ENCODE data around the gene ATG9A.
"Not testable (repeated sequence)": the region's sequence is repeated elsewhere in the genome, so short reads cannot be mapped to it uniquely, and the experiment has no call there.

The ATG9A gene

GRCh38 chr2:219207134-219207883 lies 22.1 kb downstream of the ATG9A start:
- DNase-seq (ENCODE audit: low read depth in 1 of 2, low spot score in 1 of 2), result no peak

- peak; percentile 93 to 95 for DNase-seq (ENCODE audit: low read depth in 1 of 2, low spot score in 1 of 2)
These were observed 22.9 kb downstream of the ATG9A start, which contains the start of gene ZFAND2B for GRCh38 chr2:219206328-219207133. TSS of gene ZFAND2B (plus strand) at chr2:219206782. CDS start at chr2:219206988, 206 bp downstream.

GRCh38 chr2:219205981-219206327 lies 23.5 kb downstream of the ATG9A start:
- no peak for DNase-seq (ENCODE audit: low read depth in 1 of 2, low spot score in 1 of 2)

GRCh38 chr2:219205165-219205538 lies 24.3 kb downstream of the ATG9A start:
- no peak for DNase-seq (ENCODE audit: low read depth in 1 of 2, low spot score in 1 of 2)

GRCh38 chr2:219204425-219205164 lies 24.8 kb downstream of the ATG9A start:
- no peak for DNase-seq (ENCODE audit: low read depth in 1 of 2, low spot score in 1 of 2)

GRCh38 chr2:219201331-219201730 lies 28.1 kb downstream of the ATG9A start:
- DNase-seq (ENCODE audit: low read depth in 1 of 2, low spot score in 1 of 2), result not testable (repeated sequence)

- DNase-seq (ENCODE audit: low read depth in 1 of 2, low spot score in 1 of 2), result not testable (repeated sequence)
These were observed 28.7 kb downstream of the ATG9A start for GRCh38 chr2:219200502-219201326.

GRCh38 chr2:219199470-219200211 lies 29.8 kb downstream of the ATG9A start:
- no peak for DNase-seq (ENCODE audit: low read depth in 1 of 2, low spot score in 1 of 2)

- no peak for DNase-seq (ENCODE audit: low read depth in 1 of 2, low spot score in 1 of 2)
These were observed 30.5 kb downstream of the ATG9A start for GRCh38 chr2:219198974-219199373.

- DNase-seq (ENCODE audit: low read depth in 1 of 2, low spot score in 1 of 2), result no peak
These were observed 32.0 kb downstream of the ATG9A start for GRCh38 chr2:219197388-219197787.

GRCh38 chr2:219186754-219187456 lies 42.5 kb downstream of the ATG9A start:
- no peak for DNase-seq (ENCODE audit: low read depth in 1 of 2, low spot score in 1 of 2)

- no peak for DNase-seq (ENCODE audit: low read depth in 1 of 2, low spot score in 1 of 2)
These were observed 45.3 kb downstream of the ATG9A start for GRCh38 chr2:219184121-219184520.

- DNase-seq (ENCODE audit: low read depth in 1 of 2, low spot score in 1 of 2), result no peak
These were observed 46.2 kb downstream of the ATG9A start for GRCh38 chr2:219183151-219183772.

GRCh38 chr2:219182331-219183150 lies 46.9 kb downstream of the ATG9A start:
- no peak for DNase-seq (ENCODE audit: low read depth in 1 of 2, low spot score in 1 of 2)

GRCh38 chr2:219181531-219181930 lies 47.9 kb downstream of the ATG9A start:
- no peak for DNase-seq (ENCODE audit: low read depth in 1 of 2, low spot score in 1 of 2)

- no peak for DNase-seq (ENCODE audit: low read depth in 1 of 2, low spot score in 1 of 2)
These were observed 48.5 kb downstream of the ATG9A start for GRCh38 chr2:219180961-219181360.

- no peak for DNase-seq (ENCODE audit: low read depth in 1 of 2, low spot score in 1 of 2)
These were observed 49.6 kb downstream of the ATG9A start for GRCh38 chr2:219179601-219180465.

All from stimulated activated CD4-positive, alpha-beta T cell treated with anti-CD3 and anti-CD28 coated beads, Interleukin-15, amount 100 ng/mL, for 1 hour (primary cell).